HEK293 (cell line): ENCODE results near the gene TEDC2.

Experiments used
- IKZF3 ChIP-seq: fragments of 450-650 bp; IDR thresholded peaks from 2 replicates; pipeline ENCODE4 v1.5.0; 2018; ENCODE audit warnings: missing biosample characterization, mild to moderate bottlenecking, missing genetic modification characterization, moderate library complexity
- OSR2 ChIP-seq: fragments of 450-650 bp; formaldehyde crosslinking; IDR thresholded peaks from 2 replicates; pipeline ENCODE4 v1.5.1; 2016; ENCODE audit warnings: missing biosample characterization, missing genetic modification characterization
- ZBTB48 ChIP-seq: fragments of 450-650 bp; formaldehyde crosslinking; IDR thresholded peaks from 2 replicates; pipeline ENCODE4 v1.5.1; 2016; ENCODE audit warnings: missing biosample characterization, missing genetic modification characterization
- ZNF132 ChIP-seq: fragments of 450-650 bp; formaldehyde crosslinking; IDR thresholded peaks from 2 replicates; pipeline ENCODE4 v1.5.1; 2017; ENCODE audit warnings: missing biosample characterization, missing genetic modification characterization, borderline replicate concordance
- ZNF133 ChIP-seq: fragments of 450-650 bp; formaldehyde crosslinking; IDR thresholded peaks from 2 replicates; pipeline ENCODE4 v1.5.1; 2016; ENCODE audit warnings: missing biosample characterization, missing genetic modification characterization
- ZNF184 ChIP-seq: fragments of 450-650 bp; IDR thresholded peaks from 2 replicates; pipeline ENCODE4 v1.5.1; 2018; ENCODE audit warnings: missing biosample characterization, mild to moderate bottlenecking, missing genetic modification characterization
- ZNF2 ChIP-seq: fragments of 450-650 bp; formaldehyde crosslinking; IDR thresholded peaks from 2 replicates; pipeline ENCODE4 v1.5.1; 2016; ENCODE audit warnings: missing biosample characterization, missing genetic modification characterization
- ZNF354C ChIP-seq: fragments of 450-650 bp; formaldehyde crosslinking; IDR thresholded peaks from 2 replicates; pipeline ENCODE4 v1.5.1; 2016; ENCODE audit warnings: missing biosample characterization, missing genetic modification characterization, low read depth, borderline replicate concordance
- ZNF426 ChIP-seq: fragments of 450-650 bp; formaldehyde crosslinking; IDR thresholded peaks from 2 replicates; pipeline ENCODE4 v1.5.1; 2017; ENCODE audit warnings: missing biosample characterization, missing genetic modification characterization, mild to moderate bottlenecking, inconsistent platforms, moderate library complexity
- ZNF433 ChIP-seq: fragments of 450-650 bp; formaldehyde crosslinking; IDR thresholded peaks from 2 replicates; pipeline ENCODE4 v1.5.1; 2016; ENCODE audit warnings: missing biosample characterization, missing genetic modification characterization, low read depth
- ZNF48 ChIP-seq: fragments of 450-650 bp; formaldehyde crosslinking; IDR thresholded peaks from 2 replicates; pipeline ENCODE4 v1.5.1; 2016; ENCODE audit warnings: missing biosample characterization, missing genetic modification characterization
- ZNF558 ChIP-seq: fragments of 450-650 bp; formaldehyde crosslinking; IDR thresholded peaks from 2 replicates; pipeline ENCODE4 v1.5.1; 2016; ENCODE audit warnings: missing biosample characterization, missing genetic modification characterization
- ZNF670 ChIP-seq: fragments of 450-650 bp; formaldehyde crosslinking; IDR thresholded peaks from 2 replicates; pipeline ENCODE4 v1.5.1; 2016; ENCODE audit warnings: missing biosample characterization, missing genetic modification characterization, low read depth
- ZNF830 ChIP-seq: fragments of 450-650 bp; IDR thresholded peaks from 2 replicates; pipeline ENCODE4 v1.5.0; 2018; ENCODE audit warnings: missing biosample characterization, missing genetic modification characterization, low read depth, mild to moderate bottlenecking, moderate library complexity
- TF ChIP-seq, protein P1 (sequence below): fragments of 450-650 bp; formaldehyde crosslinking; IDR thresholded peaks from 2 replicates; pipeline ENCODE4 v1.5.1; 2017; ENCODE audit warnings: missing biosample characterization, missing genetic modification characterization
- TF ChIP-seq, protein P2 (sequence below): fragments of 450-650 bp; formaldehyde crosslinking; IDR thresholded peaks from 2 replicates; pipeline ENCODE4 v1.5.0; 2017; ENCODE audit warnings: missing biosample characterization, missing genetic modification characterization, borderline replicate concordance
- TF ChIP-seq, protein P3 (sequence below): fragments of 450-650 bp; formaldehyde crosslinking; IDR thresholded peaks from 2 replicates; pipeline ENCODE4 v1.5.1; 2016; ENCODE audit warnings: missing biosample characterization, missing genetic modification characterization
- TF ChIP-seq, protein P4 (sequence below): fragments of 450-650 bp; formaldehyde crosslinking; conservative IDR thresholded peaks from 2 replicates; pipeline ENCODE4 v1.5.1; 2016; ENCODE audit warnings: low read depth, missing biosample characterization, missing genetic modification characterization
- TF ChIP-seq, protein P5 (sequence below): fragments of 450-650 bp; IDR thresholded peaks from 2 replicates; pipeline ENCODE4 v1.5.1; 2018; ENCODE audit warnings: missing biosample characterization, missing genetic modification characterization
- TF ChIP-seq, protein P6 (sequence below): fragments of 450-650 bp; formaldehyde crosslinking; IDR thresholded peaks from 2 replicates; pipeline ENCODE4 v1.5.1; 2016; ENCODE audit warnings: missing biosample characterization, missing genetic modification characterization
- TF ChIP-seq, protein P7 (sequence below): fragments of 450-650 bp; formaldehyde crosslinking; IDR thresholded peaks from 2 replicates; pipeline ENCODE4 v1.5.1; 2016; ENCODE audit warnings: missing biosample characterization, missing genetic modification characterization

Gene TEDC2

DNA sequence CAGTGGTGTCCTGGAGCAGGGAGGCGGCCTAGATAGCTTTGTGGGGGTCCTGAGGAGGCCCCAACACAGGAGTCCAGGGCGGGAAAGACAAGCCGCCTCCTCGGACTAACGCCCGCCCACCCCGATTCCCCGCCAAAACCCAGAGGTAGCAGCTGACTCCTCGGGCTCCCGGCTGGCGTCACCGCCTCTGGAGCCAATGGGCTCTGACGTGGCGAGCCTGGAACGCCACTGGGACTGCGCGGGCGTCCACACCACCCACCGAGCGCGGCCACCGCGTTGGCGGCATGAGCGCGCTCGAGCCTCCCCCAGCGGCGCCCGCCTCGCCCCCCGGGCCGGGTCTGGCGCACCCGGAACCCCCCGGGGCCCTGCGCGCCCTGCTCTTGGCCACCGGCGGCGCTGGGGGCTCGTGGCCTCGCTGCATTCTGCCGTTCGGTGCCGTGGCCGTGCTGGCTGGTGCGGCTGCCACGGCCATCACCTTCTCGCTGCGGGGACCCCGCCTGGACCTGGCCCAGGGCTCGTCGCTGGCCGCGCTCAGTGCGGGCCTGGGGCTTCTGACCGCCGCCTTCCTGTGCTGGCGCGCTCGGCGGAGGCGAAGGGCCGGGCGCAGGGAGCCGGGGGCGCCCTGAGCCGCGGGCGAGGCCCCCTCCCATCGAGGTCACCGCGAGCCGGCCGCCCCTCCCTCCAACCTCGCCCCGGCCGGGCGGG lies 7.8 kb downstream of the TEDC2 start (continued):
- TF ChIP-seq, protein P1, sequence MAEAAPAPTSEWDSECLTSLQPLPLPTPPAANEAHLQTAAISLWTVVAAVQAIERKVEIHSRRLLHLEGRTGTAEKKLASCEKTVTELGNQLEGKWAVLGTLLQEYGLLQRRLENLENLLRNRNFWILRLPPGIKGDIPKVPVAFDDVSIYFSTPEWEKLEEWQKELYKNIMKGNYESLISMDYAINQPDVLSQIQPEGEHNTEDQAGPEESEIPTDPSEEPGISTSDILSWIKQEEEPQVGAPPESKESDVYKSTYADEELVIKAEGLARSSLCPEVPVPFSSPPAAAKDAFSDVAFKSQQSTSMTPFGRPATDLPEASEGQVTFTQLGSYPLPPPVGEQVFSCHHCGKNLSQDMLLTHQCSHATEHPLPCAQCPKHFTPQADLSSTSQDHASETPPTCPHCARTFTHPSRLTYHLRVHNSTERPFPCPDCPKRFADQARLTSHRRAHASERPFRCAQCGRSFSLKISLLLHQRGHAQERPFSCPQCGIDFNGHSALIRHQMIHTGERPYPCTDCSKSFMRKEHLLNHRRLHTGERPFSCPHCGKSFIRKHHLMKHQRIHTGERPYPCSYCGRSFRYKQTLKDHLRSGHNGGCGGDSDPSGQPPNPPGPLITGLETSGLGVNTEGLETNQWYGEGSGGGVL (tag by site-specific recombination) = peak; percentile 52; the same call in 1 of the 2 replicates
- no peak for TF ChIP-seq ZNF48 (tag by site-specific recombination)
- no peak for TF ChIP-seq ZNF670 (tag by site-specific recombination)
- TF ChIP-seq ZNF132 (tag by site-specific recombination) = no peak
- TF ChIP-seq ZNF830 (tag by site-specific recombination) = no peak
- no peak for TF ChIP-seq ZNF558 (tag by site-specific recombination)
- TF ChIP-seq, protein P2, sequence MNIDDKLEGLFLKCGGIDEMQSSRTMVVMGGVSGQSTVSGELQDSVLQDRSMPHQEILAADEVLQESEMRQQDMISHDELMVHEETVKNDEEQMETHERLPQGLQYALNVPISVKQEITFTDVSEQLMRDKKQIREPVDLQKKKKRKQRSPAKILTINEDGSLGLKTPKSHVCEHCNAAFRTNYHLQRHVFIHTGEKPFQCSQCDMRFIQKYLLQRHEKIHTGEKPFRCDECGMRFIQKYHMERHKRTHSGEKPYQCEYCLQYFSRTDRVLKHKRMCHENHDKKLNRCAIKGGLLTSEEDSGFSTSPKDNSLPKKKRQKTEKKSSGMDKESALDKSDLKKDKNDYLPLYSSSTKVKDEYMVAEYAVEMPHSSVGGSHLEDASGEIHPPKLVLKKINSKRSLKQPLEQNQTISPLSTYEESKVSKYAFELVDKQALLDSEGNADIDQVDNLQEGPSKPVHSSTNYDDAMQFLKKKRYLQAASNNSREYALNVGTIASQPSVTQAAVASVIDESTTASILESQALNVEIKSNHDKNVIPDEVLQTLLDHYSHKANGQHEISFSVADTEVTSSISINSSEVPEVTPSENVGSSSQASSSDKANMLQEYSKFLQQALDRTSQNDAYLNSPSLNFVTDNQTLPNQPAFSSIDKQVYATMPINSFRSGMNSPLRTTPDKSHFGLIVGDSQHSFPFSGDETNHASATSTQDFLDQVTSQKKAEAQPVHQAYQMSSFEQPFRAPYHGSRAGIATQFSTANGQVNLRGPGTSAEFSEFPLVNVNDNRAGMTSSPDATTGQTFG (tag by site-specific recombination) = no peak
- TF ChIP-seq, protein P3, sequence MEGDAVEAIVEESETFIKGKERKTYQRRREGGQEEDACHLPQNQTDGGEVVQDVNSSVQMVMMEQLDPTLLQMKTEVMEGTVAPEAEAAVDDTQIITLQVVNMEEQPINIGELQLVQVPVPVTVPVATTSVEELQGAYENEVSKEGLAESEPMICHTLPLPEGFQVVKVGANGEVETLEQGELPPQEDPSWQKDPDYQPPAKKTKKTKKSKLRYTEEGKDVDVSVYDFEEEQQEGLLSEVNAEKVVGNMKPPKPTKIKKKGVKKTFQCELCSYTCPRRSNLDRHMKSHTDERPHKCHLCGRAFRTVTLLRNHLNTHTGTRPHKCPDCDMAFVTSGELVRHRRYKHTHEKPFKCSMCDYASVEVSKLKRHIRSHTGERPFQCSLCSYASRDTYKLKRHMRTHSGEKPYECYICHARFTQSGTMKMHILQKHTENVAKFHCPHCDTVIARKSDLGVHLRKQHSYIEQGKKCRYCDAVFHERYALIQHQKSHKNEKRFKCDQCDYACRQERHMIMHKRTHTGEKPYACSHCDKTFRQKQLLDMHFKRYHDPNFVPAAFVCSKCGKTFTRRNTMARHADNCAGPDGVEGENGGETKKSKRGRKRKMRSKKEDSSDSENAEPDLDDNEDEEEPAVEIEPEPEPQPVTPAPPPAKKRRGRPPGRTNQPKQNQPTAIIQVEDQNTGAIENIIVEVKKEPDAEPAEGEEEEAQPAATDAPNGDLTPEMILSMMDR = no peak
- TF ChIP-seq ZNF133 (tag by site-specific recombination) = no peak
- no peak for TF ChIP-seq ZNF354C (tag by site-specific recombination)
- TF ChIP-seq ZNF426 (tag by site-specific recombination) = no peak
- peak; percentile 94 for TF ChIP-seq OSR2 (tag by site-specific recombination)
- TF ChIP-seq ZBTB48 (tag by site-specific recombination) = no peak
- TF ChIP-seq IKZF3 (tag by site-specific recombination) = peak; percentile 93
- TF ChIP-seq, protein P4, sequence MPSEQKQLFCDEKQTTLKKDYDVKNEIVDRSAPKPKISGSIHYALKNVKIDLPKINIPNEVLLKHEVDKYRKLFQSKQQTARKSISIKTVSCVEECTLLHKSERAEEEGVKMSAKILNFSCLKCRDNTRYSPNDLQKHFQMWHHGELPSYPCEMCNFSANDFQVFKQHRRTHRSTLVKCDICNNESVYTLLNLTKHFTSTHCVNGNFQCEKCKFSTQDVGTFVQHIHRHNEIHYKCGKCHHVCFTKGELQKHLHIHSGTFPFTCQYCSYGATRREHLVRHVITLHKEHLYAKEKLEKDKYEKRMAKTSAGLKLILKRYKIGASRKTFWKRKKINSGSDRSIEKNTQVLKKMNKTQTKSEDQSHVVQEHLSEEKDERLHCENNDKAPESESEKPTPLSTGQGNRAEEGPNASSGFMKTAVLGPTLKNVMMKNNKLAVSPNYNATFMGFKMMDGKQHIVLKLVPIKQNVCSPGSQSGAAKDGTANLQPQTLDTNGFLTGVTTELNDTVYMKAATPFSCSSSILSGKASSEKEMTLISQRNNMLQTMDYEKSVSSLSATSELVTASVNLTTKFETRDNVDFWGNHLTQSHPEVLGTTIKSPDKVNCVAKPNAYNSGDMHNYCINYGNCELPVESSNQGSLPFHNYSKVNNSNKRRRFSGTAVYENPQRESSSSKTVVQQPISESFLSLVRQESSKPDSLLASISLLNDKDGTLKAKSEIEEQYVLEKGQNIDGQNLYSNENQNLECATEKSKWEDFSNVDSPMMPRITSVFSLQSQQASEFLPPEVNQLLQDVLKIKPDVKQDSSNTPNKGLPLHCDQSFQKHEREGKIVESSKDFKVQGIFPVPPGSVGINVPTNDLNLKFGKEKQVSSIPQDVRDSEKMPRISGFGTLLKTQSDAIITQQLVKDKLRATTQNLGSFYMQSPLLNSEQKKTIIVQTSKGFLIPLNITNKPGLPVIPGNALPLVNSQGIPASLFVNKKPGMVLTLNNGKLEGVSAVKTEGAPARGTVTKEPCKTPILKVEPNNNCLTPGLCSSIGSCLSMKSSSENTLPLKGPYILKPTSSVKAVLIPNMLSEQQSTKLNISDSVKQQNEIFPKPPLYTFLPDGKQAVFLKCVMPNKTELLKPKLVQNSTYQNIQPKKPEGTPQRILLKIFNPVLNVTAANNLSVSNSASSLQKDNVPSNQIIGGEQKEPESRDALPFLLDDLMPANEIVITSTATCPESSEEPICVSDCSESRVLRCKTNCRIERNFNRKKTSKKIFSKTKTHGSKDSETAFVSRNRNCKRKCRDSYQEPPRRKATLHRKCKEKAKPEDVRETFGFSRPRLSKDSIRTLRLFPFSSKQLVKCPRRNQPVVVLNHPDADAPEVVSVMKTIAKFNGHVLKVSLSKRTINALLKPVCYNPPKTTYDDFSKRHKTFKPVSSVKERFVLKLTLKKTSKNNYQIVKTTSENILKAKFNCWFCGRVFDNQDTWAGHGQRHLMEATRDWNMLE (tag by site-specific recombination) = no peak
- TF ChIP-seq, protein P5, sequence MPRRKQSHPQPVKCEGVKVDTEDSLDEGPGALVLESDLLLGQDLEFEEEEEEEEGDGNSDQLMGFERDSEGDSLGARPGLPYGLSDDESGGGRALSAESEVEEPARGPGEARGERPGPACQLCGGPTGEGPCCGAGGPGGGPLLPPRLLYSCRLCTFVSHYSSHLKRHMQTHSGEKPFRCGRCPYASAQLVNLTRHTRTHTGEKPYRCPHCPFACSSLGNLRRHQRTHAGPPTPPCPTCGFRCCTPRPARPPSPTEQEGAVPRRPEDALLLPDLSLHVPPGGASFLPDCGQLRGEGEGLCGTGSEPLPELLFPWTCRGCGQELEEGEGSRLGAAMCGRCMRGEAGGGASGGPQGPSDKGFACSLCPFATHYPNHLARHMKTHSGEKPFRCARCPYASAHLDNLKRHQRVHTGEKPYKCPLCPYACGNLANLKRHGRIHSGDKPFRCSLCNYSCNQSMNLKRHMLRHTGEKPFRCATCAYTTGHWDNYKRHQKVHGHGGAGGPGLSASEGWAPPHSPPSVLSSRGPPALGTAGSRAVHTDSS (tag by site-specific recombination) = no peak; the same call in 1 of the 2 replicates
- TF ChIP-seq ZNF433 (tag by site-specific recombination) = no peak
- peak; percentile 57; the same call in 1 of the 2 replicates for TF ChIP-seq ZNF184 (tag by site-specific recombination)
- TF ChIP-seq, protein P6, sequence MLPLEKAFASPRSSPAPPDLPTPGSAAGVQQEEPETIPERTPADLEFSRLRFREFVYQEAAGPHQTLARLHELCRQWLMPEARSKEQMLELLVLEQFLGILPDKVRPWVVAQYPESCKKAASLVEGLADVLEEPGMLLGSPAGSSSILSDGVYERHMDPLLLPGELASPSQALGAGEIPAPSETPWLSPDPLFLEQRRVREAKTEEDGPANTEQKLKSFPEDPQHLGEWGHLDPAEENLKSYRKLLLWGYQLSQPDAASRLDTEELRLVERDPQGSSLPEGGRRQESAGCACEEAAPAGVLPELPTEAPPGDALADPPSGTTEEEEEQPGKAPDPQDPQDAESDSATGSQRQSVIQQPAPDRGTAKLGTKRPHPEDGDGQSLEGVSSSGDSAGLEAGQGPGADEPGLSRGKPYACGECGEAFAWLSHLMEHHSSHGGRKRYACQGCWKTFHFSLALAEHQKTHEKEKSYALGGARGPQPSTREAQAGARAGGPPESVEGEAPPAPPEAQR (tag by site-specific recombination) = no peak
- TF ChIP-seq, protein P7, sequence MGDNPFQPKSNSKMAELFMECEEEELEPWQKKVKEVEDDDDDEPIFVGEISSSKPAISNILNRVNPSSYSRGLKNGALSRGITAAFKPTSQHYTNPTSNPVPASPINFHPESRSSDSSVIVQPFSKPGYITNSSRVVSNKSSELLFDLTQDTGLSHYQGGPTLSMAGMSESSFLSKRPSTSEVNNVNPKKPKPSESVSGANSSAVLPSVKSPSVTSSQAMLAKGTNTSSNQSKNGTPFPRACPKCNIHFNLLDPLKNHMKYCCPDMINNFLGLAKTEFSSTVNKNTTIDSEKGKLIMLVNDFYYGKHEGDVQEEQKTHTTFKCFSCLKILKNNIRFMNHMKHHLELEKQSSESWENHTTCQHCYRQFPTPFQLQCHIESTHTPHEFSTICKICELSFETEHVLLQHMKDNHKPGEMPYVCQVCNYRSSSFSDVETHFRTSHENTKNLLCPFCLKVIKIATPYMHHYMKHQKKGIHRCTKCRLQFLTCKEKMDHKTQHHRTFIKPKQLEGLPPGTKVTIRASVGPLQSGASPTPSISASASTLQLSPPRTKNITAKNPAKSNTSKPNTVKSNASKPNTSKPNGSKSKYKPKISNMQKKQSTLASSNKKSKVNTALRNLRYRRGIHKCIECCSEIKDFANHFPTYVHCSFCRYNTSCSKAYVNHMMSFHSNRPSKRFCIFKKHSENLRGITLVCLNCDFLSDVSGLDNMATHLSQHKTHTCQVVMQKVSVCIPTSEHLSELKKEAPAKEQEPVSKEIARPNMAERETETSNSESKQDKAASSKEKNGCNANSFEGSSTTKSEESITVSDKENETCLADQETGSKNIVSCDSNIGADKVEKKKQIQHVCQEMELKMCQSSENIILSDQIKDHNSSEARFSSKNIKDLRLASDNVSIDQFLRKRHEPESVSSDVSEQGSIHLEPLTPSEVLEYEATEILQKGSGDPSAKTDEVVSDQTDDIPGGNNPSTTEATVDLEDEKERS (tag by site-specific recombination) = no peak
- TF ChIP-seq ZNF2 (tag by site-specific recombination) = 0 out of 2 replicates have a peak, but pooled peaks have one; percentile 10
